ENCODE measurements around the gene COL8A1. TPM values are rescaled to one million over a fixed set of nuclear protein-coding genes. Genes with fewer than 3 reads are reported as not detected.

COL8A1 gene
- total RNA-seq, 1 experiment from 2014 or later, result 0.13 TPM

DNA sequence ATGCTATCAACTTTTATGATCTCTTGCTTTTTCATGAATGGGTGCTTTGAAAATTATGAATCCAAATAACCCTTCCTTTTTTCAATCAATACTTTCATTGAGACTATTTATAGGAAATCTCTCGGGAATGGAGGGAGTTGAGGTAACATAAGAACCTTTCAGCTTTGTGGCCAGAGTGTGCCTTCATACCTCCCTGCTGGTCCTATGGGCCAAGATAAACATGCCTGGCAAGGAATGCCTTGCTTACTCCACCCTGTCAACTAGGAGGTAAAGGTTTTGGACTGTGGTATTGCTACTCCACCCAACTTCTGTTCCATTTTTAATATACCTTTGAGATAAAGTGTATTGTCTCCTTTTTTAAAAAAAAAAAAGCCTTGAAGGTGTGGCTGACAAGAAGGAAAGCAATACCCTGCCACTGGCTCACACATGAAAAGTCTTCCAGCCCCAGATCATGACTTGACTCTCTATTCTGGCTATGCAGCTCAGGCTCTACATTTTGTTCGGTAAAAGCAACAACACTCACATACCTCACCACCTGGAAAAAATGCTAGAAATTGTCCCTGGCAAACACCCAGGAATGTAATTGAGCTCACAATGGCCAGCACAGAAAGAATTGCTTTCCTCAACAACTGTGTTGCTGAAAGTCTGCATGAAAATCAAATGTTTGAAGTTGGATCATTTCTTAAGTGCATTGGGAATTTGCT is 35.8 kb downstream of the COL8A1 start:
- in situ Hi-C loops (cut with HindIII; ENCODE audit: low pct_unique_long_range_greater_than_20kb, low sequenced_read_pairs) (no loop called here), intact Hi-C loops (cut with micrococcal nuclease; ENCODE audit: unreplicated experiment) (no loop called here)
- Histone ChIP-seq H3K4me1 (ENCODE audit: control insufficient read depth, insufficient read depth, low read length) (no peaks in the 10 kb centered on the region), H3K27me3 (ENCODE audit: control insufficient read depth, insufficient read depth, low read length) (peaks cover under 1% of the 10 kb centered on the region; the same call in 1 of the 2 replicates), H3K4me3 (ENCODE audit: low read depth in 2 of 2, low read length in 2 of 2) (no peak overlapping the region), H3K27ac (ENCODE audit: low read length) (no peak overlapping the region), H3K9me3 (ENCODE audit: control insufficient read depth, insufficient read depth, low read depth, low read length) (no peaks in the 10 kb centered on the region), H3K36me3 (ENCODE audit: control insufficient read depth, insufficient read depth, low read length) (no peaks in the 10 kb centered on the region; the same call in 1 of the 2 replicates)
- ATAC-seq, result no peak
- POLR2A ChIA-PET, result no interaction called here
- no peak for TF ChIP-seq POLR2AphosphoS5 (IDR thresholded peaks at IDR 0.05; ENCODE audit: low read depth, low read length)
- no peak for TF ChIP-seq TCF7L2 (IDR thresholded peaks at IDR 0.05; ENCODE audit: low read depth, low read length)
- no peak for TF ChIP-seq SIN3A (IDR thresholded peaks at IDR 0.05; ENCODE audit: borderline replicate concordance, insufficient read depth, low read depth, low read length)
- TF ChIP-seq, protein P1, sequence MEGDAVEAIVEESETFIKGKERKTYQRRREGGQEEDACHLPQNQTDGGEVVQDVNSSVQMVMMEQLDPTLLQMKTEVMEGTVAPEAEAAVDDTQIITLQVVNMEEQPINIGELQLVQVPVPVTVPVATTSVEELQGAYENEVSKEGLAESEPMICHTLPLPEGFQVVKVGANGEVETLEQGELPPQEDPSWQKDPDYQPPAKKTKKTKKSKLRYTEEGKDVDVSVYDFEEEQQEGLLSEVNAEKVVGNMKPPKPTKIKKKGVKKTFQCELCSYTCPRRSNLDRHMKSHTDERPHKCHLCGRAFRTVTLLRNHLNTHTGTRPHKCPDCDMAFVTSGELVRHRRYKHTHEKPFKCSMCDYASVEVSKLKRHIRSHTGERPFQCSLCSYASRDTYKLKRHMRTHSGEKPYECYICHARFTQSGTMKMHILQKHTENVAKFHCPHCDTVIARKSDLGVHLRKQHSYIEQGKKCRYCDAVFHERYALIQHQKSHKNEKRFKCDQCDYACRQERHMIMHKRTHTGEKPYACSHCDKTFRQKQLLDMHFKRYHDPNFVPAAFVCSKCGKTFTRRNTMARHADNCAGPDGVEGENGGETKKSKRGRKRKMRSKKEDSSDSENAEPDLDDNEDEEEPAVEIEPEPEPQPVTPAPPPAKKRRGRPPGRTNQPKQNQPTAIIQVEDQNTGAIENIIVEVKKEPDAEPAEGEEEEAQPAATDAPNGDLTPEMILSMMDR (IDR thresholded peaks at IDR 0.05), result no peak
- TF ChIP-seq, protein P2, sequence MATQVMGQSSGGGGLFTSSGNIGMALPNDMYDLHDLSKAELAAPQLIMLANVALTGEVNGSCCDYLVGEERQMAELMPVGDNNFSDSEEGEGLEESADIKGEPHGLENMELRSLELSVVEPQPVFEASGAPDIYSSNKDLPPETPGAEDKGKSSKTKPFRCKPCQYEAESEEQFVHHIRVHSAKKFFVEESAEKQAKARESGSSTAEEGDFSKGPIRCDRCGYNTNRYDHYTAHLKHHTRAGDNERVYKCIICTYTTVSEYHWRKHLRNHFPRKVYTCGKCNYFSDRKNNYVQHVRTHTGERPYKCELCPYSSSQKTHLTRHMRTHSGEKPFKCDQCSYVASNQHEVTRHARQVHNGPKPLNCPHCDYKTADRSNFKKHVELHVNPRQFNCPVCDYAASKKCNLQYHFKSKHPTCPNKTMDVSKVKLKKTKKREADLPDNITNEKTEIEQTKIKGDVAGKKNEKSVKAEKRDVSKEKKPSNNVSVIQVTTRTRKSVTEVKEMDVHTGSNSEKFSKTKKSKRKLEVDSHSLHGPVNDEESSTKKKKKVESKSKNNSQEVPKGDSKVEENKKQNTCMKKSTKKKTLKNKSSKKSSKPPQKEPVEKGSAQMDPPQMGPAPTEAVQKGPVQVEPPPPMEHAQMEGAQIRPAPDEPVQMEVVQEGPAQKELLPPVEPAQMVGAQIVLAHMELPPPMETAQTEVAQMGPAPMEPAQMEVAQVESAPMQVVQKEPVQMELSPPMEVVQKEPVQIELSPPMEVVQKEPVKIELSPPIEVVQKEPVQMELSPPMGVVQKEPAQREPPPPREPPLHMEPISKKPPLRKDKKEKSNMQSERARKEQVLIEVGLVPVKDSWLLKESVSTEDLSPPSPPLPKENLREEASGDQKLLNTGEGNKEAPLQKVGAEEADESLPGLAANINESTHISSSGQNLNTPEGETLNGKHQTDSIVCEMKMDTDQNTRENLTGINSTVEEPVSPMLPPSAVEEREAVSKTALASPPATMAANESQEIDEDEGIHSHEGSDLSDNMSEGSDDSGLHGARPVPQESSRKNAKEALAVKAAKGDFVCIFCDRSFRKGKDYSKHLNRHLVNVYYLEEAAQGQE (IDR thresholded peaks at IDR 0.05; ENCODE audit: insufficient read depth in 1 of 2, low read depth in 2 of 2, low read length in 1 of 2), result no peak
- DNase-seq (ENCODE audit: low read depth, low spot score), result no peak
- no TSS peak for BruUV-seq (replicated peaks)
- CTCF ChIA-PET, result no interaction called here

DNA sequence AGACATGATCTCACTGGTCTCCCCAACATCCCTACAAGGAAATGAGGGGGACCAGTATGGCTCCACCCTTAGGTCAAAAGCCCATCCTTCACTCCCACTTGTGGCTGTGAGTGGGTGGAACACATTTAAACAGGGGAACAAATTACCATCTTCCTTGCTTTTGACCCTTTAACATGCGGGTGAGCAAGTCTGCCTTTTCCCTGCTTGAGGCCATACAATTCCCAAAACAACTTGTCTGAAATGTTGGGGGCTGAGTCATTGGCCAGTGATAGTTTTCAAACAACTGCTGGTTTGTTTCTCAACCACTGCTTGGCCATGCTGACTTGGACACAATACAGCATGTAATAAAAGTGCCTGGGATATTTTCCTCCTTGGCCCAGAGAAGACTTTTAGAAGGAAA is 39.6 kb downstream of the COL8A1 start:
- in situ Hi-C loops (cut with HindIII; ENCODE audit: low pct_unique_long_range_greater_than_20kb, low sequenced_read_pairs), result no loop called here
- TF ChIP-seq, protein P1 (IDR thresholded peaks at IDR 0.05), result no peak
- TF ChIP-seq TCF7L2 (IDR thresholded peaks at IDR 0.05; ENCODE audit: low read depth, low read length), result no peak
- no peak for TF ChIP-seq POLR2AphosphoS5 (IDR thresholded peaks at IDR 0.05; ENCODE audit: low read depth, low read length)
- TF ChIP-seq, protein P2 (IDR thresholded peaks at IDR 0.05; ENCODE audit: insufficient read depth in 1 of 2, low read depth in 2 of 2, low read length in 1 of 2), result no peak
- TF ChIP-seq SIN3A (IDR thresholded peaks at IDR 0.05; ENCODE audit: borderline replicate concordance, insufficient read depth, low read depth, low read length), result no peak
- no peaks in the 10 kb centered on the region for H3K4me1 ChIP-seq (ENCODE audit: control insufficient read depth, insufficient read depth, low read length)
- H3K9me3 ChIP-seq (ENCODE audit: control insufficient read depth, insufficient read depth, low read depth, low read length), result no peaks in the 10 kb centered on the region
- ChIA-PET CTCF (no interaction called here), POLR2A (interaction anchor here (0.6 kb wide), 1 partner anchor 154 kb away, joined by 6 read pairs; no protein-coding TSS in a partner anchor)
- no peak for ATAC-seq
- no peak for DNase-seq (ENCODE audit: low read depth, low spot score)
- H3K36me3 ChIP-seq (ENCODE audit: control insufficient read depth, insufficient read depth, low read length), result no peaks in the 10 kb centered on the region
- intact Hi-C loops (cut with micrococcal nuclease; ENCODE audit: unreplicated experiment), result no loop called here
- H3K4me3 ChIP-seq (ENCODE audit: low read depth in 2 of 2, low read length in 2 of 2), result no peak overlapping the region
- no peak overlapping the region for H3K27ac ChIP-seq (ENCODE audit: low read length)
- no peaks in the 10 kb centered on the region for H3K27me3 ChIP-seq (ENCODE audit: control insufficient read depth, insufficient read depth, low read length)
- no TSS peak for BruUV-seq (replicated peaks)

Data from Panc1 (cell line).